HG02981 (cell line): Measurements from ENCODE around the gene SIK3.

Source experiments
- ATAC-seq: cut with Tn5 transposase; IDR thresholded peaks from one replicate; pipeline ENCODE4 v1.9.1; 2021; ENCODE audit warnings: mild to moderate bottlenecking, moderate library complexity; ENCODE audit not compliant: unreplicated experiment

Gene SIK3

DNA sequence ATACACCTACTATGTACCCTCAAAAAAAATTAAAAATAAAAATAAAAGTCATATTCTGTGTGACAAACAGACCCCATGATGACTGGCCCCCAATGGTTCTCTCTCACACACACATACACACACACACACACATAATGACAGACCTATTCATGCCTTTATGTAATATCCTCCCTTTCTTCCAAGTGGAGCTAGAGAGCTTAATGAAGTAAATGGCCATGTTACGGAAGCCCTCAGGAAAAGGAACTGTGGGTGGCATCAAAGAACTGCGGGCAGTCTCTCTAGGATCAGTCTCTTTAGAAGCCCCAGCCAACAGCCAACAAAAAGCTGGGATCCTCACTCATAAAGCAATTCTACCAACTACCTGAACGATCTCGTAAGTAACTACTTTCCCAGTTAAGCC lies 125.5 kb downstream of the SIK3 start:
- no peak for ATAC-seq

DNA sequence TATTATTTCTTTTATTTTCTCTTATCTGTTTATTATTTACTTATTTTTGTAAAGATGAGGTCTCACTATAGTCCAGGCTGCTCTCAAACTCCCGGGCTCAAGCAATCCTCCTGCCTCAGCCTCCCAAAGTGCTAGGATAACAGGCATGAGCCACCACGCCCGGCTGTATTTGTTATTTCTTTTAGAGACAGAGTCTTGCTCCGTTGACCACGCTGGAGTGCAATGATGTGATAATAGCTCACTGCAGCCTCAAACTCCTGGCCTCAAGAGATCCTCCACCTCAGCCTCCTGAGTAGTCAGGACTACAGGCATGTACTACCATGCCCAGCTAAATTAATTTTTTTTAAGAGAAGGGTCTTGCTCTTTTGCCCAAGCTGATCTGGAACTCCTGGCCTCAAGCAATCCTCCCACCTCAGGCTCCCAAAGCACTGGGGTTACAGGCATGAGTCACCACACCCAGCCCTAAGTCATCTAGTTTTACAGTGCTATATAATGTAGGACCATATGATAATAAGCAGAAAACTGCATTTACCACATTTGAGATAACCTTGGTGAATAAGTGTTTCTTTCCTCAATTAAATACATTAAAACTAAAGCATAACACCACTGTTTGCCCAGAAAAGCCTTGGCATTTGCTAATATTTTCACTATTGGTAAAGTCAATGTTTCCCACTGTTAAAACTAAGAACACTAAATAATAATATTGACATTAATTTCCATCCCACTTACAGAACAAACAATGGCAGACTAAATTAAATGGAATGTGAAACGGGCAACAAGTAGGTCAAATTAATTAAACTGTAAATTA lies 127.5 kb downstream of the SIK3 start:
- ATAC-seq: no peak

DNA sequence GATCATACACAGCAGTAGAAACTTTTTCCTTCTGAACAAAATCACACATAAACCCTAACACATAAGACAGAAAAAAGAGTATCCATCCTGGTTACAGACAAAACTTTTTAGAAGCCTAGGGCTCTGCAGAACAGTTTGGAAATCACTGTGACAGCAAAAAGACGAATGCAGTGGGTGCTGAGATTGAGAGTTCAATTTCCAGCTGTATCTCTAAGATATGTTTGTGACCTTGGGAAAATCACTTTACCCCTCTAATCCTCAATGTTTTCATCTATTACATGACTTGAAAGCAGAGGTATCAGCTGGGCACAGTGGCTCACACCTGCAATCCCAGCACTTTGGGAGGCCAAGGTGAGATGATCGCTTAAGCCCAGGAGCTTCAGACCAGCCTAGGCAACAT lies 128.5 kb downstream of the SIK3 start:
- ATAC-seq: no peak

GRCh38 chr11:116964269-116964668 lies 134.0 kb downstream of the SIK3 start:
- ATAC-seq: no peak

- ATAC-seq: no peak
Observed at GRCh38 chr11:116963813-116964212, 134.4 kb downstream of the SIK3 start.

GRCh38 chr11:116962108-116962507 lies 136.1 kb downstream of the SIK3 start:
- no peak for ATAC-seq

DNA sequence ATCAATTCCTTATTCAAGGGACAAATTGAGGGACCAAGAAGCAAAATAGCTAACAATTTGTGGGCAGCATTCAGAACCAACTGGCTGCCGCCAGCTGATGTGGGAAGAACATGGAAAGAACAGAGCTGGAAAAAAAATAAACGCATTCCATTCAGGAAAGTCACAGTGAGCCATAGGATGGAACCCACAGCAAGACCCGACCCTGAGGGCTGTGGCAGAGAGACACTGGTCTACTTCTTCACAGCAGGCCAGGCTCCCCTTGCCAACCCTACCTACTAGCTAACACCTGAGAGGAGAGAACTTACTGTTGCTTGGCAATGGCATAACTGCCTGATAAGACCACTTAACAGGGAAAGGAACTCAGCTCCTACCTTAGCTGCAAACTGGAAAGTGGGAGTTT lies 137.3 kb downstream of the SIK3 start:
- ATAC-seq: no peak

DNA sequence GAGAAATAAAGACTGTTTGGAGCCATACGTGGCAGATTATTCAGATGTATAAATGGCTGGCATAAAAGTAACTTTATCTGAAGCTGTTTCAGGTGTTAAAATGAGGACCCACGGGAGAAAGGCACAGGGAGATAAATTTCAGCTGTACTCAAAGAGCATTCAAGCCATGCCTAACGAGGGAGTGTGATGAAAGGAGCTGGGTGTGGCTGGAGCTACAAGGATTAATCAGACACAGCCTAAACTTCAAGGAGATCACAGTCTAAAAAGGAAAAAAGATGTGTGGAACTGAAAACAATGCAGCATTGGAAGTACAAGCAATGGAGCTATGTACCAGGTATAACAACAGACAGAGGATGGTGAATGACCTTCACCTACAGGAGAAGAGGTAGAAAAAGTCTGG lies 140.0 kb downstream of the SIK3 start:
- ATAC-seq: no peak

DNA sequence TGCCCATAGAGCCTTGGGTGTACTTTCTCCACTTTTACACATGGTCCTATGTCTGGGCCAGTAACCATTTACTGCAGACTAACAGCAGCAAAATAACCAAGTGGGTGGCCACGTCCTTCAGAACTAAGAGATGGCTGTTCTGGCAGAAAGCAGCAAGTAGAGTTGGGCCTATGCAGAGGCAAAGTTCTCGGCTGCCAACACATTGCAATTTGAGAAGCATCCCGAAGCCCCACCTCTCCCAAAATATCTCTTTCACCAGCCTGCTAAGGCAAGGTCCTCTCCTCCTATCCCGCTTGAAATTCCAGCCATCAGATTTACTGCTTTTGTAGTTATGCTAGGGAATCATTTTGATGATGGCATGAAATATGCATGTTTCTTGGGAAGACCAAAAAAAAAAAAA lies 142.3 kb downstream of the SIK3 start:
- ATAC-seq: no peak

GRCh38 chr11:116955548-116955947 lies 142.7 kb downstream of the SIK3 start:
- no peak for ATAC-seq

DNA sequence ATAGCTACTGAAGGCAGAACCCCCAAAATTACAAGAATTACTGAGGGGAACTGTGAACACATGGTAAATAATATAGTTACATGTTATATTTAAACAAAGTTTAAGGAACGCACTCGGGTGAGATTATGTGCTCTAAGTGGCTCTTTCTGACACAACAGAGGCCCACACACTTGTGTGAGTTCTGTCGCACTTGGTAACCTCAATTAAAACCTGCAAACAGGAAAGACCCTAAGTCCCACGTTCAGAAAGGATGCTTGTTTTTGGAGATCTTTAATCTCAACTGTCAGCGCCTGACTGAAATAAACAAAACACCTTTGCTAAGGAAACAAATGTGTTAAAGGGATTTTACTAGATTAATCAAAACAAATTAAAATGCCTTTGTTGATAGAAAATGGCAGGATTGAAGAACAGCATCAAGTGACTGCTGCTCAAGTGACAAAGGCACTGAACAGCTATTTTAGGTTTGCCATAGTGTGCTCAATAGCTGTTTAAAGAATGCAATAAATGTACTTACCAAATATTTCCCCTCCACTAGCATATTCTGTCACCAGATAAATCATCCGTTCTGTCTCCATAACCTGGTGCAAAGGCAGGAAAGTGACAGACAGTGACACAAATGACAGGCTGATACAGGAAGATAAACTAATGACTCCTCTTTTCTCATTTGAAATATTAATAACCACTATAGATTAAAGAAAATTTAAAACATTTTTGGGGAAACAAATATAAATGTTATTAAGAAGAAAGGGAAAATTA lies 144.5 kb downstream of the SIK3 start:
- no peak for ATAC-seq

- no peak for ATAC-seq
Observed at GRCh38 chr11:116951762-116952161, 146.5 kb downstream of the SIK3 start.

GRCh38 chr11:116950210-116950609 lies 148.0 kb downstream of the SIK3 start:
- ATAC-seq: no peak

GRCh38 chr11:116948391-116948790 lies 149.8 kb downstream of the SIK3 start:
- no peak for ATAC-seq

GRCh38 chr11:116946414-116946813 lies 151.8 kb downstream of the SIK3 start:
- ATAC-seq: no peak

GRCh38 chr11:116939499-116939898 lies 158.7 kb downstream of the SIK3 start:
- ATAC-seq: no peak

DNA sequence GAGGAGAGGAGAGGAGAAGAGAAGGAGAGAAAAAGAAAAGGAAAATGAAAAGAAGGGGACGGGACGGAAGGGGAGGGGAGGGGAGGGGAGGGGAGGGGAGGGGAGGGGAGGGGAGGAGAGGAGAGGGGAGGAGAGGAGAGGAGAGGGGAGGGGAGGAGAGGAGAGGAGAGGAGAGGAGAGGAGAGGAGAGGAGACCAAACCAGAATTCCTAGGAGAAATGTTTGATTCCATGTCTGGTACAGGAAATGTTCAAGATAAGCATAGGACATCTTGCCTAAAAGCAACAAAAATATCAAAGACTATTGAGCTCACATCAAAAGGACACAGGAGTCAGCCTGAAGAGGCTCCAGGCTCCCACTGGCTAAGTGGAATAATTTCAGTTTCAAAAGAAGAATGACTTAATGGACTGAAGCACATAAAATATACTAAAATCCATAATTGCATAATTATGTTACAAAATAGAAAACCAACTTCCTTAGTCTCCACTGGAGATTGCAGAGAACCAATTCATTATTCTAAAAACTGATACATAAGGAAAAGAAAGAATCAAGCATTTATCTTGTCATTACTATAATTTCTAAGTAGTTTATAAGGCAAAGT lies 159.7 kb downstream of the SIK3 start:
- ATAC-seq: no peak

- ATAC-seq: no peak
Observed at GRCh38 chr11:116936754-116937446, 161.3 kb downstream of the SIK3 start.

- no peak for ATAC-seq
Observed at GRCh38 chr11:116935514-116935913, 162.7 kb downstream of the SIK3 start.

- no peak for ATAC-seq
Observed at GRCh38 chr11:116935089-116935488, 163.1 kb downstream of the SIK3 start.

DNA sequence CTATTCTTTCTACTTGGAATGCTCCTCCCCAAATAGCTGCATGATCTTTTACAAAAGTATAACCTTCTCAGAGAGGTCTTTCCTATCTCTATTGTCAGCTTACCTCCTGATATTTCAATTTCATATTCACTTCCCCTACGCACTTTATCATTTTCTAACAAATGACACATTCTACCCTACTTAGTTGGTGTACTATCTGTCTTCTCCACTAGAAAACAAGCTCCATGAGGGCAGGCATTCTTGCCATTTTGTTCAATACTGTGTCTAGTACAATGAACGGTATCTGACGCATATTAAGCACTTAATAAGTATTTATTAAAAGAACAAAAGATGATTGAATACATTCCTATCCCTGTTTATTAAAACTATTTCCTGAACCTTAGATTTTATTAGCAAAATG lies 164.3 kb downstream of the SIK3 start:
- ATAC-seq: no peak
